Measurements from ENCODE around the gene KNCN.
A peak's percentile ranks its signal among the peaks of the same experiment; 100 is the strongest.

The KNCN gene

GRCh38 chr1:46568461-46568891 is 17.0 kb upstream of the KNCN start:
- DNase-seq (ENCODE audit: low read depth): no peak

GRCh38 chr1:46563341-46563740 is 11.9 kb upstream of the KNCN start:
- DNase-seq (ENCODE audit: low read depth): no peak

GRCh38 chr1:46562498-46562897 is 11.1 kb upstream of the KNCN start:
- no peak for DNase-seq (ENCODE audit: low read depth)

- no peak for DNase-seq (ENCODE audit: low read depth)
Measured at GRCh38 chr1:46558966-46559365, 7.5 kb upstream of the KNCN start.

GRCh38 chr1:46558141-46558963 is 6.9 kb upstream of the KNCN start:
- no peak for DNase-seq (ENCODE audit: low read depth)

GRCh38 chr1:46557403-46557802 is 6.0 kb upstream of the KNCN start:
- DNase-seq (ENCODE audit: low read depth): no peak

GRCh38 chr1:46556822-46557221 is 5.4 kb upstream of the KNCN start:
- DNase-seq (ENCODE audit: low read depth): no peak

GRCh38 chr1:46555826-46556619 is 4.6 kb upstream of the KNCN start:
- DNase-seq (ENCODE audit: low read depth): no peak

- DNase-seq (ENCODE audit: low read depth): no peak
Measured at GRCh38 chr1:46554597-46555381, 3.3 kb upstream of the KNCN start.

- DNase-seq (ENCODE audit: low read depth): no peak
Measured at GRCh38 chr1:46554236-46554596, 2.8 kb upstream of the KNCN start.

- no peak for DNase-seq (ENCODE audit: low read depth)
Measured at GRCh38 chr1:46553506-46553905, 2.1 kb upstream of the KNCN start.

GRCh38 chr1:46552357-46553237 is 1.1 kb upstream of the KNCN start:
- DNase-seq (ENCODE audit: low read depth): no peak

- DNase-seq (ENCODE audit: low read depth): no peak
Measured at GRCh38 chr1:46550751-46551231, 656 bp downstream of the KNCN start.

- DNase-seq (ENCODE audit: low read depth): peak; percentile 27
Measured at GRCh38 chr1:46549697-46550681, 1.5 kb downstream of the KNCN start.

- DNase-seq (ENCODE audit: low read depth): no peak
Measured at GRCh38 chr1:46547481-46548383, 3.7 kb downstream of the KNCN start.

GRCh38 chr1:46546210-46546609 is 5.2 kb downstream of the KNCN start:
- DNase-seq (ENCODE audit: low read depth): no peak

- DNase-seq (ENCODE audit: low read depth): no peak
Measured at GRCh38 chr1:46545784-46546183, 5.7 kb downstream of the KNCN start.

- DNase-seq (ENCODE audit: low read depth): no peak
Measured at GRCh38 chr1:46544561-46545240, 6.7 kb downstream of the KNCN start.
